ENCODE measurements around the gene CACNA2D1. TPM values are rescaled to one million over a fixed set of nuclear protein-coding genes. Genes with fewer than 3 reads are reported as not detected.

The CACNA2D1 gene
- total RNA-seq, 1 experiment from 2014 or later = 0.27 TPM

DNA sequence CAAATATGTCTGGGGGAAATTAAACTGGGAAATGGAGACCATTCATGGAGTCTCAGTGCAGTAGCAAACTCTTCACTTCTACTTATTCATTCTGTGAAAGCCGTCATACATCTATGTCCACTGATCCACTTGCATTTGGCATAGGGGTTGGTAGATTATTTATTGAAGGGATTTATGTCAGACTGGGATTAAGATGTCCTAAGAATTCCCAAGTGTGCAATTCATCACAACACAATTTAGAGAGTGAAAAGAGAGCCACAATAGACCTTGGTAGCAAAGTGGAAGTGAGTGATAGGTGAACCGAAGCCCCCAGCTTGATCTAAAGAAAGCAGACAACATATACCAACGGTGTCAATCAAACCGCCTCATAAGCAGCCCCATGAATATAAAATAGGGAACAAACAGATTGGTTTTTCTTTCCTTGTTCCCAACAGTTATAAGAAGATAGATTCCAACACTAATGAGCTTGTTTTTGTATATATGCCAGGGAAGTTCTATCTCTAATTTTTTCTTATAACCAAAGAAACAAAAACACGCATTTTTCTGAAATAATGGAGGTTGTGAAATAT lies 234.3 kb downstream of the CACNA2D1 start:
- intact Hi-C loops (cut with micrococcal nuclease) = no loop called here
- no peak for TF ChIP-seq YY1 (IDR thresholded peaks at IDR 0.05; ENCODE audit: extremely low read depth, insufficient replicate concordance, low read depth, low read length)
- no peak for TF ChIP-seq EGR1 (IDR thresholded peaks at IDR 0.05; ENCODE audit: low read depth)
- TF ChIP-seq, protein P1, sequence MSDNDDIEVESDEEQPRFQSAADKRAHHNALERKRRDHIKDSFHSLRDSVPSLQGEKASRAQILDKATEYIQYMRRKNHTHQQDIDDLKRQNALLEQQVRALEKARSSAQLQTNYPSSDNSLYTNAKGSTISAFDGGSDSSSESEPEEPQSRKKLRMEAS (IDR thresholded peaks at IDR 0.05) = no peak
- TF ChIP-seq POLR2A (IDR thresholded peaks at IDR 0.05; ENCODE audit: borderline replicate concordance, extremely low read depth, insufficient read depth, insufficient read length) = no peak
- TF ChIP-seq EZH2phosphoT487 (IDR thresholded peaks at IDR 0.05; ENCODE audit: borderline replicate concordance) = no peak
- no peak for TF ChIP-seq JUND (IDR thresholded peaks at IDR 0.05)
- TF ChIP-seq, protein P2, sequence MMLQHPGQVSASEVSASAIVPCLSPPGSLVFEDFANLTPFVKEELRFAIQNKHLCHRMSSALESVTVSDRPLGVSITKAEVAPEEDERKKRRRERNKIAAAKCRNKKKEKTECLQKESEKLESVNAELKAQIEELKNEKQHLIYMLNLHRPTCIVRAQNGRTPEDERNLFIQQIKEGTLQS (IDR thresholded peaks at IDR 0.05) = no peak
- TF ChIP-seq RAD21 (IDR thresholded peaks at IDR 0.05; ENCODE audit: low read depth) = no peak
- TF ChIP-seq CEBPB (IDR thresholded peaks at IDR 0.05; ENCODE audit: low read depth) = no peak
- no peak for TF ChIP-seq POLR2AphosphoS5 (IDR thresholded peaks at IDR 0.05; ENCODE audit: low read depth, low read length)
- no peak for TF ChIP-seq FOSL1 (IDR thresholded peaks at IDR 0.05; ENCODE audit: low read depth)
- no peak for TF ChIP-seq SP1 (IDR thresholded peaks at IDR 0.05; ENCODE audit: low read depth)
- no peak for TF ChIP-seq CBX3 (IDR thresholded peaks at IDR 0.05; ENCODE audit: low read depth)
- TF ChIP-seq, protein P3, sequence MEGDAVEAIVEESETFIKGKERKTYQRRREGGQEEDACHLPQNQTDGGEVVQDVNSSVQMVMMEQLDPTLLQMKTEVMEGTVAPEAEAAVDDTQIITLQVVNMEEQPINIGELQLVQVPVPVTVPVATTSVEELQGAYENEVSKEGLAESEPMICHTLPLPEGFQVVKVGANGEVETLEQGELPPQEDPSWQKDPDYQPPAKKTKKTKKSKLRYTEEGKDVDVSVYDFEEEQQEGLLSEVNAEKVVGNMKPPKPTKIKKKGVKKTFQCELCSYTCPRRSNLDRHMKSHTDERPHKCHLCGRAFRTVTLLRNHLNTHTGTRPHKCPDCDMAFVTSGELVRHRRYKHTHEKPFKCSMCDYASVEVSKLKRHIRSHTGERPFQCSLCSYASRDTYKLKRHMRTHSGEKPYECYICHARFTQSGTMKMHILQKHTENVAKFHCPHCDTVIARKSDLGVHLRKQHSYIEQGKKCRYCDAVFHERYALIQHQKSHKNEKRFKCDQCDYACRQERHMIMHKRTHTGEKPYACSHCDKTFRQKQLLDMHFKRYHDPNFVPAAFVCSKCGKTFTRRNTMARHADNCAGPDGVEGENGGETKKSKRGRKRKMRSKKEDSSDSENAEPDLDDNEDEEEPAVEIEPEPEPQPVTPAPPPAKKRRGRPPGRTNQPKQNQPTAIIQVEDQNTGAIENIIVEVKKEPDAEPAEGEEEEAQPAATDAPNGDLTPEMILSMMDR (IDR thresholded peaks at IDR 0.05 in 2 of 3, conservative IDR thresholded peaks at IDR 0.05 in 1 of 3; ENCODE audit: borderline replicate concordance in 1 of 3, insufficient read depth in 1 of 3, low read depth in 2 of 3, low read length in 2 of 3) = no peak
- no peak for TF ChIP-seq SIN3A (IDR thresholded peaks at IDR 0.05; ENCODE audit: low read depth)
- TF ChIP-seq TCF7L2 (IDR thresholded peaks at IDR 0.05; ENCODE audit: borderline replicate concordance, extremely low read depth, insufficient read depth, insufficient read length) = no peak
- no peak for TF ChIP-seq EZH2 (IDR thresholded peaks at IDR 0.05)
- Histone ChIP-seq H3K9ac (ENCODE audit: low read length) (no peak overlapping the region), H3K9me3 (ENCODE audit: control insufficient read depth in 1 of 2, insufficient read depth in 1 of 2, low read depth in 1 of 2, low read length in 2 of 2) (no peaks in the 10 kb centered on the region), H3K9me2 (ENCODE audit: insufficient read depth) (no peaks in the 10 kb centered on the region), H3K4me1 (ENCODE audit: control insufficient read depth in 1 of 2, insufficient read depth in 2 of 2, low read length in 2 of 2) (no peaks in the 10 kb centered on the region), H3K4me3 (replicated peaks in 1 of 2; ENCODE audit: low read depth in 1 of 2, low read length in 2 of 2) (no peak overlapping the region), H2AFZ (ENCODE audit: low read depth, low read length, poor library complexity, severe bottlenecking) (no peak overlapping the region), H3K27me3 (ENCODE audit: insufficient read depth, low read length) (no peaks in the 10 kb centered on the region), H3K79me2 (ENCODE audit: insufficient read depth, low read length) (no peaks in the 10 kb centered on the region), H3K36me3 (ENCODE audit: control insufficient read depth in 1 of 2, insufficient read depth in 2 of 2, low read length in 2 of 2) (no peaks in the 10 kb centered on the region), H3K27ac (ENCODE audit: low read depth, low read length) (no peak overlapping the region), H3K4me2 (ENCODE audit: low read length) (no peak overlapping the region), H4K20me1 (ENCODE audit: insufficient read depth) (no peaks in the 10 kb centered on the region)
- DNase-seq (ENCODE audit: low read depth, low spot score) (no peak), ATAC-seq (no peak)
- ChIA-PET POLR2A (no interaction called here), CTCF (no interaction called here), RAD21 (ENCODE audit: low non-redundant PET in 1 of 2, low total read pairs in 2 of 2, uncharacterized antibody in 2 of 2, unreplicated experiment in 2 of 2) (no interaction called here)
- BruUV-seq (replicated peaks) = no TSS peak

Data from HCT116 (cell line).